ENCODE data around the gene TRMT44. TPM values are rescaled to one million over a fixed set of nuclear protein-coding genes. Genes with fewer than 3 reads are reported as not detected.

TRMT44 gene
- total RNA-seq, 1 experiment from 2014 or later: 25.8 TPM

- Histone ChIP-seq H4K20me1 (ENCODE audit: insufficient read depth) (no peaks in the 10 kb centered on the region), H3K36me3 (ENCODE audit: control insufficient read depth in 1 of 2, insufficient read depth in 2 of 2, low read length in 2 of 2) (no peaks in the 10 kb centered on the region), H3K4me2 (ENCODE audit: low read length) (no peak overlapping the region), H3K9ac (ENCODE audit: low read length) (no peak overlapping the region), H3K9me2 (ENCODE audit: insufficient read depth) (no peaks in the 10 kb centered on the region), H3K4me3 (replicated peaks in 1 of 2; ENCODE audit: low read depth in 1 of 2, low read length in 2 of 2) (no peak overlapping the region), H3K27ac (ENCODE audit: low read depth, low read length) (no peak overlapping the region), H3K27me3 (ENCODE audit: insufficient read depth, low read length) (no peaks in the 10 kb centered on the region), H2AFZ (ENCODE audit: low read depth, low read length, poor library complexity, severe bottlenecking) (no peak overlapping the region), H3K79me2 (ENCODE audit: insufficient read depth, low read length) (no peaks in the 10 kb centered on the region), H3K9me3 (ENCODE audit: control insufficient read depth in 1 of 2, insufficient read depth in 1 of 2, low read depth in 1 of 2, low read length in 2 of 2) (peaks cover 5 to 8% of the 10 kb centered on the region in 2 experiments; a peak in 1 of 4 replicates), H3K4me1 (ENCODE audit: control insufficient read depth in 1 of 2, insufficient read depth in 2 of 2, low read length in 2 of 2) (no peaks in the 10 kb centered on the region)
- CTCF ChIA-PET: no interaction called here
- intact Hi-C loops (cut with micrococcal nuclease): no loop called here
- TF ChIP-seq POLR2AphosphoS5 (IDR thresholded peaks at IDR 0.05; ENCODE audit: low read depth, low read length) (no peak), EZH2phosphoT487 (IDR thresholded peaks at IDR 0.05; ENCODE audit: borderline replicate concordance) (no peak), ELF1 (IDR thresholded peaks at IDR 0.05; ENCODE audit: borderline replicate concordance, low read depth) (no peak), RAD21 (IDR thresholded peaks at IDR 0.05; ENCODE audit: low read depth) (no peak), ZNF274 (IDR thresholded peaks at IDR 0.05; ENCODE audit: low read depth, low read length) (no peak), EGR1 (IDR thresholded peaks at IDR 0.05; ENCODE audit: low read depth) (no peak), SIN3A (IDR thresholded peaks at IDR 0.05; ENCODE audit: low read depth) (no peak), SRF (IDR thresholded peaks at IDR 0.05; ENCODE audit: low read depth) (no peak), CBX3 (IDR thresholded peaks at IDR 0.05; ENCODE audit: low read depth) (no peak), EZH2 (IDR thresholded peaks at IDR 0.05) (no peak), TCF7L2 (IDR thresholded peaks at IDR 0.05; ENCODE audit: borderline replicate concordance, extremely low read depth, insufficient read depth, insufficient read length) (no peak)
- TF ChIP-seq, protein P1, sequence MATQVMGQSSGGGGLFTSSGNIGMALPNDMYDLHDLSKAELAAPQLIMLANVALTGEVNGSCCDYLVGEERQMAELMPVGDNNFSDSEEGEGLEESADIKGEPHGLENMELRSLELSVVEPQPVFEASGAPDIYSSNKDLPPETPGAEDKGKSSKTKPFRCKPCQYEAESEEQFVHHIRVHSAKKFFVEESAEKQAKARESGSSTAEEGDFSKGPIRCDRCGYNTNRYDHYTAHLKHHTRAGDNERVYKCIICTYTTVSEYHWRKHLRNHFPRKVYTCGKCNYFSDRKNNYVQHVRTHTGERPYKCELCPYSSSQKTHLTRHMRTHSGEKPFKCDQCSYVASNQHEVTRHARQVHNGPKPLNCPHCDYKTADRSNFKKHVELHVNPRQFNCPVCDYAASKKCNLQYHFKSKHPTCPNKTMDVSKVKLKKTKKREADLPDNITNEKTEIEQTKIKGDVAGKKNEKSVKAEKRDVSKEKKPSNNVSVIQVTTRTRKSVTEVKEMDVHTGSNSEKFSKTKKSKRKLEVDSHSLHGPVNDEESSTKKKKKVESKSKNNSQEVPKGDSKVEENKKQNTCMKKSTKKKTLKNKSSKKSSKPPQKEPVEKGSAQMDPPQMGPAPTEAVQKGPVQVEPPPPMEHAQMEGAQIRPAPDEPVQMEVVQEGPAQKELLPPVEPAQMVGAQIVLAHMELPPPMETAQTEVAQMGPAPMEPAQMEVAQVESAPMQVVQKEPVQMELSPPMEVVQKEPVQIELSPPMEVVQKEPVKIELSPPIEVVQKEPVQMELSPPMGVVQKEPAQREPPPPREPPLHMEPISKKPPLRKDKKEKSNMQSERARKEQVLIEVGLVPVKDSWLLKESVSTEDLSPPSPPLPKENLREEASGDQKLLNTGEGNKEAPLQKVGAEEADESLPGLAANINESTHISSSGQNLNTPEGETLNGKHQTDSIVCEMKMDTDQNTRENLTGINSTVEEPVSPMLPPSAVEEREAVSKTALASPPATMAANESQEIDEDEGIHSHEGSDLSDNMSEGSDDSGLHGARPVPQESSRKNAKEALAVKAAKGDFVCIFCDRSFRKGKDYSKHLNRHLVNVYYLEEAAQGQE (IDR thresholded peaks at IDR 0.05; ENCODE audit: low read depth): no peak
- no peak for ATAC-seq
- RAD21 ChIA-PET (ENCODE audit: low non-redundant PET in 1 of 2, low total read pairs in 2 of 2, uncharacterized antibody in 2 of 2, unreplicated experiment in 2 of 2): no interaction called here
- BruUV-seq (replicated peaks): no TSS peak
- no peak for DNase-seq (ENCODE audit: low read depth, low spot score)
- POLR2A ChIA-PET: no interaction called here
These were observed 81.9 kb downstream of the TRMT44 start for GRCh38 chr4:8522160-8523120.
